GM10847 (cell line): ENCODE data around the gene GBX1.

Experiments
- POLR2A ChIP-seq: IDR thresholded peaks from 2 replicates; pipeline ENCODE4 v1.6.1; 2011; ENCODE audit not compliant: insufficient read length; ENCODE audit errors: extremely low read depth

GBX1 gene

GRCh38 chr7:151122796-151123157 is 44.7 kb downstream of the GBX1 start:
- TF ChIP-seq POLR2A: no peak

GRCh38 chr7:151122276-151122675 is 45.2 kb downstream of the GBX1 start:
- no peak for TF ChIP-seq POLR2A

GRCh38 chr7:151121380-151122170 is 45.9 kb downstream of the GBX1 start:
- TF ChIP-seq POLR2A: no peak

- TF ChIP-seq POLR2A: no peak
These were observed 46.6 kb downstream of the GBX1 start for GRCh38 chr7:151120896-151121295.

GRCh38 chr7:151119902-151120301 is 47.6 kb downstream of the GBX1 start:
- TF ChIP-seq POLR2A: no peak

GRCh38 chr7:151119055-151119415 is 48.5 kb downstream of the GBX1 start:
- TF ChIP-seq POLR2A: no peak

- no peak for TF ChIP-seq POLR2A
These were observed 49.1 kb downstream of the GBX1 start for GRCh38 chr7:151118108-151119054.

- no peak for TF ChIP-seq POLR2A
These were observed 49.9 kb downstream of the GBX1 start for GRCh38 chr7:151117565-151117964.

GRCh38 chr7:151116603-151117440 is 50.7 kb downstream of the GBX1 start:
- TF ChIP-seq POLR2A: no peak

GRCh38 chr7:151115836-151116418 is 51.6 kb downstream of the GBX1 start:
- TF ChIP-seq POLR2A: no peak

GRCh38 chr7:151115121-151115835 is 52.2 kb downstream of the GBX1 start:
- no peak for TF ChIP-seq POLR2A

- no peak for TF ChIP-seq POLR2A
These were observed 53.1 kb downstream of the GBX1 start for GRCh38 chr7:151114151-151115090.

- no peak for TF ChIP-seq POLR2A
These were observed 53.9 kb downstream of the GBX1 start for GRCh38 chr7:151113344-151114150.
